GM19395 (cell line): ENCODE measurements around the gene QRSL1.
"Not testable (repeated sequence)": the region's sequence is repeated elsewhere in the genome, so short reads cannot be mapped to it uniquely, and the experiment has no call there.

Experiments
- ATAC-seq: cut with Tn5 transposase; IDR thresholded peaks from one replicate; pipeline ENCODE4 v1.9.1; 2021; ENCODE audit warnings: mild to moderate bottlenecking, moderate library complexity; ENCODE audit not compliant: unreplicated experiment

Gene QRSL1

DNA sequence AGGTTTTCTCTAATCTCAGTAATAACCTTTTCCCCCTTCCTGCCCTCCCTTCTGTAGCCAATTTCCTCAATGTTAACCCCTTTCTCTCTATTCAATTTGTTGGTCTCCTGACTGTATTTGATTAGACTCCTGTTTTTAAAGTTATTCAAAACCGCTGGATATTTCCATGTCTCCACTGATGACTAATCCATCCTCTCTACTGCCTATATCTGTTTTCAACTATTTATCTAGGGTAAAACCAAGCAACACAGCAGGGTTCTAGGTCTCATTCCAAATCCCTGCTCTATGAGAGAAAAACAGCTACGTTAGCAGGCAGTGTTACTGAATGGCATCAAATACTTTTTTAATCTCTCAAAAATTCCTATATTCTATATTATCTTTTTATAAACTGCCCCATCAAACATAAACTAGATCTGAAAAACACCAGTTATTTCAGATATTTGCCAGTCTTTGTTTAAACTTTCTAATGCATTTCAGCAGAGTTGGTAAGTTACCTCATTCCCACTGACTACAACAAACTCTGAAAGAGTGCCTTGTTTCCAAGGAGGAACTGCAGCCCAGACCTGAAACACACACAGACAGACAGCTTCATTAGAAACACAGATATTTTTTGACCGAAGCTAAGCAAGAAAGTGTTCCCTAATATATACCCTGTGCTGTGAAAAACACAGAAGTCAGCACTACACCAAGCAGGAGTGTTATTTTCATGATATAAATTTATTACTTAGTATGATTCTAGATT lies 8.3 kb upstream of the QRSL1 start:
- no peak for ATAC-seq

- no peak for ATAC-seq
Measured at GRCh38 chr6:106622412-106622811, 7.0 kb upstream of the QRSL1 start.

DNA sequence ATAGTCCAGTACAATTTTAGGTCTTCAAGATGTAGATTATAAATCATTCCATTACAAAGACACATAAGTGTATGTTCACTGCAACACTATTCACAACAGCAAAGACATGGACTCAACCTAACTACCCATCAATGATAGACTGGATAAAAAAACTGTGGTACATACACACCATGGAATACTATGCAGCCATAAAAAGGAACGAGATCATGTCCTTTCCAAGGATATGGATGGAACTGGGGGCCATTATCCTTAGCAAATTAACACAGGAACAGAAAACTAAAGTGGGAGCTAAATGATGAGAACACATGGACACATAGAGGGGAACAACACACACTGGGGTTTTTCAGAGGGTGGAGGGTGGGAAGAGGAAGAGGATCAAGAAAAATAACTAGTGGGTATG lies 6.3 kb upstream of the QRSL1 start:
- ATAC-seq, result no peak

DNA sequence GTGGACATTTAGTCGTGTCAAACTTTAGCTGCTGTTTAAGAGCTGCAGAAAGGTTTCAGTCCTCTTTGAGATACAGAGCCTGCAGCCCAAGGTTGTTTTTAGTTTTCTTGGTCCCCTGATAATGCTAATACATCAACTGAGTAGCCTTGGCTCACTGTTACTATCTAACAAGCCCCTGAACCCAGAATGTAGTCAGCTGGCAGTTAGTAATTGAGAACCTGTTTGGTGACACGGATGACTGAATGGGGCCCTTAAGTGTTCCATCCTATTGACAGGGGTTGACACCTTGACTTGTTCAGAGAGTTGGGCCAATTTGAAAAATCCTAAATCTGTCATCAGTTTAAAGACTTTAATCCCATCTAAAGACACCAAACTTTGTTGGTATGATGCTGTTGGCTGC lies 2.9 kb upstream of the QRSL1 start:
- ATAC-seq, result peak; percentile 47

DNA sequence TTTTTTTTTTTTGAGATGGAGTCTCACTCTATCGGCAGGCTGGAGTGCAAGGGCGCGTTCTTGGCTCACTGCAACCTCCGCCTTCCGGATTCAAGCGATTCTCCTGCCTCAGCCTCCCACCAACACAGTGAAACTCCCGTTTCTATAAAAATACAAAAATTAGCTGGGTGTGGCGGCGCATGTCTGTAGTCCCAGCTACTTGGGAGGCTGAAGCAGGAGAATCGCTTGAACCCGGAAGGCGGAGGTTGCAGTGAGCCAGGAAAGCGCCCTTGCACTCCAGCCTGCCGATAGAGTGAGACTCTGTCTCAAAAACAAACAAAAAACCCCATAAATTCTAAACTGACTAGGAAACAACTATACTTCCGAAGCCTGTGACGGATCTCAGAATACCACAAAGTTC lies 1.6 kb upstream of the QRSL1 start:
- ATAC-seq, result not testable (repeated sequence)

DNA sequence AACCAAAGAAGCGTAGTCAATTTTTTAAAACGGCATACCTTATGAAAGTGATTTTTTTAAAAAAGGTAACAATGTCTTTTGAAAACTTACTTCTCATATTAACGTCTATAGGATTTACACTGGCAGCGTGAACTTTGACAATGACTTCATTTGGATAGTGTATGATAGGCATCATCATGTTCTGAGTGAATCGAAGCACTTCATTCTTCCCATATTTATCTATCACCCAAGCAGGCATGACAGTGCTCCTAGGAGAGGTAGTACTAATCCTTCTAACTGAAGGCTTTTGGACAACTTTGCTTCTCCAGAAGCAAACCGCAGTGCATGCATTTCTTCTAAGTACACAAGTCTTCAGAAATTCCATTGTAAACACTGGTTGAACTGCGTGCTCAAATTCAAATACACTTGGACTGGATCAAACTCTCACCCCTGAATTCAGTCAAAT lies 698 bp upstream of the QRSL1 start:
- ATAC-seq, result peak; percentile 9

DNA sequence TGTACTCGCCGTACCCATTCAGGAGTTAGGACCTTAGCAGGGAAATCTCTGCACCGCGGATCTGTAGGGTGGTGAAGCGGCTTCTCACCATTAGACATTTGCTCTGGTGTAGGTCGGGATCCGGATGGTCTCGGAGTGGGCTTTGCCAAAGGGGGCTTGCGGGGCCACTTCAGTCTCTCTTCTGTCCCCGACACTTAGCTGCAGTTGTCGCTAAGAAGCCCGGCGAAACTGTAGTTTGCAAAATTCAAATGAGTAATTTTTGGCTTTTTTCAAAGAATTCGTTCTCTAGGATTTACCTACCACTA lies 433 bp downstream of the QRSL1 start:
- no peak for ATAC-seq

DNA sequence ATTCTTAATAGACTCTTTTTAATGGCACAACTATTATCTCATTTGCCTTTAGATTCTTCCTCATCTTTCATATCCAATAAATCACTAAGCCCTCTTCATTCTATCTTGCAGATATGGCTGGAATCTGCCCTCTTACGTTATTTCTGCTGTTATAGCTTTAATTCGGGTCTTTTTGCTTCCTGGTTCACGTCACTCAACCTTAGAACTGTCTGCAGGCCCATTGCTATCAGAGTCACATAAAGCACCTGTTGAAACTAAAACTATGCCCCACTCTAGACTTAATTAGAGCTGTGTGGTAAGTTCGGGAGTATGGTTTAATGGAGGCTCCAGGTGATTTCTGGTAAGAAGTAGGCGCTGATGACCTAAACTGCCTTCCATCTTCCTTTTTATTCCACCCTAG lies 988 bp downstream of the QRSL1 start:
- ATAC-seq, result no peak

- ATAC-seq, result no peak
Measured at GRCh38 chr6:106631346-106631745, 2.0 kb downstream of the QRSL1 start.

GRCh38 chr6:106634565-106634964 lies 5.2 kb downstream of the QRSL1 start:
- no peak for ATAC-seq

DNA sequence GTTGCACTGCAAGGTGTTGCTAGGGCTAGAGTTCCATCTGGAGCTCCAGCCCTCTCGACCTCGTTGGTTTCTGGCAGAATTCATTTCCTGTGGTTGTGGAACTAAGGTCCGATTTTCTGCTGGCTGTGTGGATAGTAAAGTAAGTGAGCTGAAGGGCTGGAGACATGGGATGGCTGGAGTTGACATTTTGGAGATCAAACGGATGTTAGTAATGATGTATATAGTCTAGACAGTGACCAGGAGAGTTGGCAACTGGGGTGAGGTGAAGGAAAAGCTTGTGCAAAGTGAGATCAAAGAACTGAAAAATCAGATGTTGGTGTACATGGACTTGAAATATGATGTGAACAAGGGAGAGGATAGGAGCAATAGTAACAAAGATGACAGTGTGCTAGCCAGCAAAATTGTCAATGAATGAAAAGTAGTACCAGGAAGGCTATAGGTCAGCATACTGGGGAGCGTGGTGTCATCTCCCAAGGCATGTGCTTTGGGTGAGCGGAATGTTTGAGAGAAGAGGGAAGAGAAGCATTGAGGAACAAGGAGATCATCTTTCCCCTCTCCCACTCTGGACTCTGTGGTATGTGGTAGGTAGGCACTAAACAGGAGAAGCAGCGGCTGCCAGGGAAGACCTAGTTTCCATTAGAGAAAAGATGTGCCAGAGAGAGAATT lies 7.8 kb downstream of the QRSL1 start:
- peak; percentile 26 for ATAC-seq

GRCh38 chr6:106637717-106638341 lies 8.5 kb downstream of the QRSL1 start:
- peak; percentile 79 for ATAC-seq

- no peak for ATAC-seq
Measured at GRCh38 chr6:106639812-106640211, 10.4 kb downstream of the QRSL1 start.

DNA sequence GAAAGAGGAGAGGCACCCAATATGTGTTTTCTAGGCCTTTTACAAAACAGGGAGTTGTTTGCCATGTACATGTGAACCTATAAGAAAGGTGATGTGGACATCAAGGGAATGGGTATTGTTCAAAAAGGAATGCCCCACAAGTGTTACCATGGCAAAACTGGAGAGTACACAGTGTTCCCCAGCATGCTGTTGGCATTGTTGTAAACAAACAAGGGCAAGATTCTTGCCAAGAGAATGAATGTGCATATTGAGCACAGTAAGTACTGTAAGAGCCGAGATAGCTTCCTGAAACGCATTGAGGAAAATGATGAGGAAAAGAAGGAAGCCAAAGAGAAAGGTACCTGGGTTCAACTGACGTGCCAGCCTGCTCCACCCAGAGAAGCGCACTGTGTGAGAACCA lies 13.1 kb downstream of the QRSL1 start:
- no peak for ATAC-seq

DNA sequence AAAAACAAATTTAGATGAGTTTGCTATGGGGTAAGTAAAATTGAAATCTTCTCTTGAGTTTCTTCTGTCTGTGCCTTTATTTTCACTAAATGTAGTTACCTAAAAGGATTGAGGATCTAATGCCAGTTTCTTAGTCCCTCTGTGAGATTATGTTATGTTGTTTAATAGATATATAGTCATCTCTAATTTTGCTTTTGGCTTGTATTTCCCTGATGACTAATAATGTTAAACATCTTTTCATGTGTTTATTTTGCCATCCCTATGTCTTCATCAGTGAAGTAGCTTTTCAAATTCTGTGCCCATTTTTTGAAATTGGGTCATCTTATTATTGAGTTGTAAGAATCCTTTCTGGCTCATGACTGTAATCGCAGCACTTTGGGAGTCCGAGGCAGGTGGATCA lies 13.7 kb downstream of the QRSL1 start:
- ATAC-seq, result no peak

DNA sequence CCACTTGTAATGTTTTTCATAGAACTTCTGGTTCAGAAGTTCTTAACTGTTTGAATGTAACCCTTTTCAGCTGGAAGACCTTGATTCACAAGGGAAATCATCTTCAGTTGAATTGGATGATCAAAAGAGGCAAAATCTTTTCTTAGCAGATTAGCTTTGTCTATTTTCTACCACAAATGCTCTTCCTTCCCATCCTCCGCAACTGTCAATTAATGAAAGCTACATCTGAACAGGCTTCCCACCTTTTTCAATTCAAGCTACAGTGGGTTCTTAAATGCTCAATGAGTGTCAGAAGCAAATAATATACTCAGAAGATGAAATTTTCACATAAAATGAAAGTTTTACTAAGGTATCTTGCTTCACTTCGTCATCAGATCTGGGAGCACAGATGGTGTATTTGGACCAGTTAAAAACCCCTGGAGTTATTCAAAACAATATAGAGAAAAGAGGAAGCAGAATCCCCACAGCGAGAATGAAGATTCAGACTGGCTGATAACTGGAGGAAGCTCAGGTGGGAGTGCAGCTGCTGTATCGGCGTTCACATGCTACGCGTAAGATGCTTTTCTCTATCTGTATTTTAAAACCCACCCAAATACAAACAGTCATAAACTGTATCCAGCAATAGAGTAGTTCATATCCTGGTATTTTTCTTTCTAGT lies 19.4 kb downstream of the QRSL1 start:
- ATAC-seq, result peak; percentile 97

DNA sequence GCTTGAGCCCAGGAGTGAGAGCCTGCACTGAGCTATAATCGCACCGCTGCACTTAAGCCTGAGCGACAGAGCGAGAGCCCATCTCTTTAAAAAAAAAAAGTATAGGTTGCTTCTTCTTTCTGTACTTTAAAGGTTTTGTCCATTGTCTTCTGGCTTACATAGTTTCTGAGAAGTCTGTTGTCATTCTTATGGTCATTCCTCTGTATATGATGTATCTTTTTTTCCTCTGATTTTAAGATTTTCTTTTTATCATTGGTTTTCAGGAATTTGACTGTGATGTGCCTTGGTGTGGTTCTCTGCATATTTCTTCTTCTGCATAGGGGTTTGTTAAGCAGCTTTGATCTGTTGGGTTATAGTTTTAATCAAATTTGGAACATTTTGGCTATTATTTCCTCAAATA lies 29.1 kb downstream of the QRSL1 start:
- ATAC-seq, result no peak

GRCh38 chr6:106659859-106660258 lies 30.5 kb downstream of the QRSL1 start:
- ATAC-seq, result no peak

DNA sequence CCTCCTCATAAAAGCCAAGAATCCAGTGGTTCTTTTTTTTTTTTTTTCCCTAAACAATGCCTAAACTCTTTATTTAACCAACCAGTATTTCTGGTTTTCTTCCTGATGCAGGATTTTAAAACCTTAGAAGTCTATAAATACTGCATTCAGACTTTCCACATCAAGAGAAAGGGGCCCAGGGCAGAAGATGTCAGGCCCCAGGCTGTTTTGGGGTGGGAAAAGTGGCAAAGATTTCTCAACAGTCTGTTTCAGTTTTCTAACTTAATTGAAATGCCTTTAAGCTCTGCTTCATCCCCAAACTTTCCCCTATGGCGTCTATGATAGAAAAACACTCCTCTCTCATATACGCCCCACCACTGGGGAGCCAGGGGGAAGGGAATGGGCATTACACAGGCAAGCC lies 33.1 kb downstream of the QRSL1 start:
- no peak for ATAC-seq

DNA sequence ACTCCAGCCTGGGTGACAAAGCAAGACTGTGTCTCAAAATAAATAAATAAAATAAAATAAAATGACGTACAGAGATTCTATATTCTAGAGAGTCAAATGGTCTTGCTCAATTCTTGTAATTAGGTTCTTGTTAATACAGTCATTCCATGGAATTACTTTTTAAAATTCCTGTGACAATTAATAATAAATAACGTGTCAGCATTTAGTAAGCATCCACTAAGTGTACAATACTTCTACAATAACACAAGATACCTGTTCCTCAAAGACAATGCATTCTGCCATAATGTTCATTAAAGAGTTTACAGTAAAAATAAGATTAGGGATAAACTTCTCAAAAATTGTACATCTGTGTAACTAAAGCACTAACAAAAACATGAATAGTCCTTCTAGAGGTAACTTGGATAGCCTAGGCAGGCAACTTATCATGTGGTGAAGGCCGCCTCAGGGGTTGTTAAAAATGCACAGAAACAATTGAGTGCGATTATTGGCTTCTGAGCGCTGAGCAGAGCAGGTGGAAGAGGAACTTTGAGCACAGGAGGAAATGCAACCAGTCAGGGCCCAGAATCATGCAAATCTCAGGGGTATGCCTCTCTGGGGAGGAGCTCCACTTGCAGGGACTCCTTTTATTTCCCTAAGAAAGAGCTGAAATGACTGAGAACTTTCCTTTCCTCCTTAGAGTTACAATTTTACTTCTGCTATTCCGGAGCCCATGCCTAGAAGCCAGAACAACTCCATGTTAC lies 37.1 kb downstream of the QRSL1 start:
- ATAC-seq, result peak; percentile 99

- peak; percentile 37 for ATAC-seq
Measured at GRCh38 chr6:106667022-106667402, 37.6 kb downstream of the QRSL1 start.
